HL-60 (cell line): ENCODE data around the gene KHDC4.

Experiments
- CTCF ChIP-seq: IDR thresholded peaks from one replicate; pipeline ENCODE4 v1.5.1; 2011; ENCODE audit warnings: low read length, control low read depth, inconsistent platforms; ENCODE audit not compliant: insufficient read depth
- GABPA ChIP-seq: IDR thresholded peaks from 2 replicates; pipeline ENCODE4 v1.6.1; 2012; ENCODE audit warnings: low read depth
- REST ChIP-seq: IDR thresholded peaks from 2 replicates; pipeline ENCODE4 v1.6.1; 2012; ENCODE audit warnings: low read depth; ENCODE audit not compliant: insufficient replicate concordance
- SPI1 ChIP-seq: IDR thresholded peaks from 2 replicates; pipeline ENCODE4 v1.6.1; 2012; ENCODE audit warnings: low read depth, mild to moderate bottlenecking, borderline replicate concordance

- TF ChIP-seq CTCF (no peak), REST (no peak), SPI1 (no peak), GABPA (no peak)
These were observed 40.6 kb downstream of the KHDC4 start for GRCh38 chr1:155893389-155894142.
